Caco-2 (cell line): ENCODE measurements around the gene TRAF7. TPM values are rescaled to one million over a fixed set of nuclear protein-coding genes. Genes with fewer than 3 reads are reported as not detected.

Experiments
- BruUV-seq: library from RNA; stranded (reverse); fragments of 400-500 nt; replicated peaks from 2 replicates; lab custom pipeline; 2021; lab: Mats Ljungman, UMichigan
- CTCF ChIA-PET: fragments of 300-600 bp; sonication (Branson Sonifier 250); formaldehyde crosslinking; loops from one replicate; lab custom pipeline; 2022; ENCODE audit warnings: antibody characterized with exemption; lab: Charles Lee
- POLR2A ChIA-PET: fragments of 300-600 bp; sonication (Branson Sonifier 250); formaldehyde crosslinking; loops from one replicate; lab custom pipeline; 2022; ENCODE audit warnings: antibody characterized with exemption; lab: Charles Lee
- DNase-seq, 2 experiments: peaks; one replicate each; pipeline versions ENCODE4 v3.0.0 to v3.0.0-alpha.2; 2020 to 2022
- H3K27me3 ChIP-seq: replicated peaks from 2 replicates; pipeline ENCODE4 v1.6.0; 2011; ENCODE audit warnings: low read length; ENCODE audit not compliant: control insufficient read depth, insufficient read depth
- H3K36me3 ChIP-seq: 2 replicates; pipeline ENCODE4 v1.5.1; 2011; ENCODE audit warnings: low read length; ENCODE audit not compliant: control insufficient read depth, insufficient read depth
- H3K4me1 ChIP-seq: fragments of 250-450 bp; sonication (Bioruptor Pico); 2 replicates; pipeline ENCODE4 v1.5.1; 2020; ENCODE audit warnings: mild to moderate bottlenecking
- H3K4me3 ChIP-seq: 2 replicates; pipeline ENCODE4 v1.5.1; 2011; ENCODE audit warnings: low read depth, mild to moderate bottlenecking, control low read depth, low read length
- H3K9me3 ChIP-seq: fragments of 250-450 bp; sonication (Bioruptor Pico); 2 replicates; pipeline ENCODE4 v1.5.1; 2020; ENCODE audit warnings: mild to moderate bottlenecking, moderate library complexity
- H3K27ac Mint-ChIP-seq: one replicate; pipeline ENCODE4 v1.8.0; 2022; ENCODE audit warnings: mixed read lengths; ENCODE audit not compliant: unreplicated experiment
- H3K27me3 Mint-ChIP-seq: one replicate; pipeline ENCODE4 v1.8.0; 2022; ENCODE audit warnings: mixed read lengths; ENCODE audit not compliant: insufficient read depth, unreplicated experiment
- H3K36me3 Mint-ChIP-seq: one replicate; pipeline ENCODE4 v1.8.0; 2022; ENCODE audit warnings: mild to moderate bottlenecking, mixed read lengths; ENCODE audit not compliant: insufficient read depth, unreplicated experiment
- H3K4me1 Mint-ChIP-seq: one replicate; pipeline ENCODE4 v1.8.0; 2022; ENCODE audit warnings: low read depth, mixed read lengths; ENCODE audit not compliant: unreplicated experiment
- H3K4me3 Mint-ChIP-seq: one replicate; pipeline ENCODE4 v1.8.0; 2022; ENCODE audit warnings: mild to moderate bottlenecking, moderate library complexity, mixed read lengths; ENCODE audit not compliant: unreplicated experiment
- H3K9me3 Mint-ChIP-seq: one replicate; pipeline ENCODE4 v1.8.0; 2022; ENCODE audit warnings: mixed read lengths; ENCODE audit not compliant: unreplicated experiment
- intact Hi-C: fragments of 100-400 bp; cut with micrococcal nuclease; formaldehyde crosslinking; loops from one replicate; pipeline ENCODE4 v1.10.0; 2022; ENCODE audit not compliant: unreplicated experiment
- total RNA-seq: library from RNA; stranded (reverse); gene quantifications from 2 replicates; pipeline ENCODE4 v1.2.3, GENCODE V29; 2022
- TF ChIP-seq, protein P1 (sequence below), 2 experiments: fragments of 200-600 bp in 1 of 2; IDR thresholded peaks; 1 replicate in 1 of 2; 2 replicates in 1 of 2; pipeline versions ENCODE4 v1.5.1 to v1.8.0; 2011 to 2022; ENCODE audit warnings: antibody characterized with exemption in 1 of 2, control low read depth in 1 of 2, inconsistent platforms in 1 of 2, low read depth in 1 of 2, low read length in 1 of 2, mild to moderate bottlenecking in 1 of 2, moderate library complexity in 1 of 2; ENCODE audit not compliant: insufficient read depth in 1 of 2, severe bottlenecking in 1 of 2, unreplicated experiment in 1 of 2

TRAF7 gene
- total RNA-seq, 1 experiment from 2014 or later, result 66.3 TPM

- H3K27me3 ChIP-seq, result no peaks in the 10 kb centered on the region
- intact Hi-C loops, result no loop called here
- BruUV-seq, result no TSS peak
- peak; percentile 71 to 87 for DNase-seq
- H3K4me1 ChIP-seq, result no peaks in the 10 kb centered on the region; the same call in 1 of the 2 replicates
- ChIA-PET CTCF (no interaction called here), POLR2A (interaction anchor here (0.5 to 0.6 kb wide), 3 partner anchors 9 to 67 kb away, joined by 4 to 5 read pairs (median 4); partner anchors contain the start of gene PGP)
- peak within 1 kb of the TSS; percentile 90 for H3K4me3 ChIP-seq
- Mint-ChIP-seq H3K4me3 (peak within 1 kb of the TSS; percentile 72), H3K27ac (peak within 1 kb of the TSS; percentile 1), H3K9me3 (no peaks in the 10 kb centered on the region), H3K27me3 (no peaks in the 10 kb centered on the region), H3K4me1 (peaks cover 14% of the 10 kb centered on the region), H3K36me3 (peaks cover 52% of the 10 kb centered on the region)
- TF ChIP-seq, protein P1, sequence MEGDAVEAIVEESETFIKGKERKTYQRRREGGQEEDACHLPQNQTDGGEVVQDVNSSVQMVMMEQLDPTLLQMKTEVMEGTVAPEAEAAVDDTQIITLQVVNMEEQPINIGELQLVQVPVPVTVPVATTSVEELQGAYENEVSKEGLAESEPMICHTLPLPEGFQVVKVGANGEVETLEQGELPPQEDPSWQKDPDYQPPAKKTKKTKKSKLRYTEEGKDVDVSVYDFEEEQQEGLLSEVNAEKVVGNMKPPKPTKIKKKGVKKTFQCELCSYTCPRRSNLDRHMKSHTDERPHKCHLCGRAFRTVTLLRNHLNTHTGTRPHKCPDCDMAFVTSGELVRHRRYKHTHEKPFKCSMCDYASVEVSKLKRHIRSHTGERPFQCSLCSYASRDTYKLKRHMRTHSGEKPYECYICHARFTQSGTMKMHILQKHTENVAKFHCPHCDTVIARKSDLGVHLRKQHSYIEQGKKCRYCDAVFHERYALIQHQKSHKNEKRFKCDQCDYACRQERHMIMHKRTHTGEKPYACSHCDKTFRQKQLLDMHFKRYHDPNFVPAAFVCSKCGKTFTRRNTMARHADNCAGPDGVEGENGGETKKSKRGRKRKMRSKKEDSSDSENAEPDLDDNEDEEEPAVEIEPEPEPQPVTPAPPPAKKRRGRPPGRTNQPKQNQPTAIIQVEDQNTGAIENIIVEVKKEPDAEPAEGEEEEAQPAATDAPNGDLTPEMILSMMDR (IDR thresholded peaks at IDR 0.05; ENCODE audit: insufficient read depth in 1 of 2, low read depth in 1 of 2, low read length in 1 of 2, severe bottlenecking in 1 of 2, unreplicated experiment in 1 of 2), result no peak
- H3K9me3 ChIP-seq, result no peaks in the 10 kb centered on the region
- H3K36me3 ChIP-seq, result peaks cover 3% of the 10 kb centered on the region
Observed at GRCh38 chr16:2205104-2205966, 49.8 kb downstream of the TRAF7 start, which contains the start of gene MLST8. Gene MLST8, plus strand, starts transcription at chr16:2205454. Its CDS starts 632 bp downstream, at chr16:2206086.

DNA sequence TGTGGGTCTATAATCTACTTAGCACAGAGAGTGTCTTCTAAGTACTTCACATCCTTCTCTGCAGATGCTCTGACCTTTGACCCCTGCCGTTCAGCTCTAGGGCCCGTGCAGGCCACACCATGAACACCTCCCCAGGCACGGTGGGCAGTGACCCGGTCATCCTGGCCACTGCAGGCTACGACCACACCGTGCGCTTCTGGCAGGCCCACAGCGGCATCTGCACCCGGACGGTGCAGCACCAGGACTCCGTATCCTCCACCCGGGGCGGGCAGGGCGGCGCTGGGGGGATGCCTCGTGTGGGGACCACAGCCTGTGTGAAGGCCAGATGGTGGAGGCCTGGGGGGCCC is 50.4 kb downstream of the TRAF7 start:
- H3K4me1 Mint-ChIP-seq, result peaks cover 14% of the 10 kb centered on the region
- Histone ChIP-seq H3K27me3 (no peaks in the 10 kb centered on the region), H3K9me3 (no peaks in the 10 kb centered on the region), H3K4me1 (peaks cover 5% of the 10 kb centered on the region; the same call in 1 of the 2 replicates), H3K36me3 (peaks cover 3% of the 10 kb centered on the region), H3K4me3 (peak overlapping the region; percentile 90)
- peaks cover 58% of the 10 kb centered on the region for H3K36me3 Mint-ChIP-seq
- ChIA-PET POLR2A (interaction anchor here (0.5 to 1.3 kb wide), 3 partner anchors 9 to 67 kb away, joined by 3 to 5 read pairs (median 4); partner anchors contain the start of genes PGP and TRAF7), CTCF (no interaction called here)
- H3K27ac Mint-ChIP-seq, result peak overlapping the region; percentile 1
- DNase-seq, result no peak
- BruUV-seq, result no TSS peak
- intact Hi-C loops, result no loop called here
- H3K4me3 Mint-ChIP-seq, result peak overlapping the region; percentile 72
- no peaks in the 10 kb centered on the region for H3K27me3 Mint-ChIP-seq
- H3K9me3 Mint-ChIP-seq, result no peaks in the 10 kb centered on the region
- TF ChIP-seq, protein P1 (IDR thresholded peaks at IDR 0.05; ENCODE audit: insufficient read depth in 1 of 2, low read depth in 1 of 2, low read length in 1 of 2, severe bottlenecking in 1 of 2, unreplicated experiment in 1 of 2), result no peak

GRCh38 chr16:2206420-2206779 is 50.8 kb downstream of the TRAF7 start:
- H3K4me1 Mint-ChIP-seq, result peaks cover 14% of the 10 kb centered on the region
- POLR2A ChIA-PET, result interaction anchor here (0.6 to 1.3 kb wide), 2 partner anchors 9 to 51 kb away, joined by 3 to 5 read pairs; partner anchors contain the start of genes PGP and TRAF7
- no peaks in the 10 kb centered on the region for H3K9me3 ChIP-seq
- BruUV-seq, result TSS peak; percentile 47
- H3K36me3 Mint-ChIP-seq, result peaks cover 63% of the 10 kb centered on the region
- peaks cover 3% of the 10 kb centered on the region for H3K36me3 ChIP-seq
- peak overlapping the region; percentile 72 for H3K4me3 Mint-ChIP-seq
- CTCF ChIA-PET, result no interaction called here
- intact Hi-C loops, result no loop called here
- peak overlapping the region; percentile 90 for H3K4me3 ChIP-seq
- TF ChIP-seq, protein P1 (IDR thresholded peaks at IDR 0.05; ENCODE audit: insufficient read depth in 1 of 2, low read depth in 1 of 2, low read length in 1 of 2, severe bottlenecking in 1 of 2, unreplicated experiment in 1 of 2), result no peak
- H3K9me3 Mint-ChIP-seq, result no peaks in the 10 kb centered on the region
- DNase-seq, result no peak
- H3K4me1 ChIP-seq, result peaks cover 8% of the 10 kb centered on the region; the same call in 1 of the 2 replicates
- no peaks in the 10 kb centered on the region for H3K27me3 Mint-ChIP-seq
- H3K27ac Mint-ChIP-seq, result peak overlapping the region; percentile 1
- H3K27me3 ChIP-seq, result no peaks in the 10 kb centered on the region
